Eye (tissue), 1 donor: ENCODE measurements around the gene ITGAL.

Experiments used
- DNase-seq: peaks from one replicate; pipeline ENCODE4 v3.0.0-alpha.2; 2015

The ITGAL gene

DNA sequence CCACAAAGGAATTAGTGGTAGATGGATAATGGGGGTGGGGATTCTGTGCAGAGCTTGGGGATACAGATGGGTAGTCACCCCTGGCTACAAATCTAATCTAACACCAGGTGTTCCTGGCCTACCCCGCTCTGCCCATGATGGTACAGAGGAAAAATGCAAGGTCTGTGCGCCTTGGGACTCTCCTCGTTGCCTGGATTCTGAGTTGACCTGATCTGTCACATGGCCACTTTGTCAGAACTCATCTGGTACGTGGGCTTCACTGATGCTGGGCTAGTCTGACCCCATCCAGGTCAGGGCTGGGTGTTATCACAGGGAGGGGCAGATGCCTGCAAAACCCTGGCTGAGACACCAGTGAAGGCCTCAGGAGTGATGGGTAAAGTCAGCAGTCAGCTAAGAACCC is 80.4 kb downstream of the ITGAL start:
- DNase-seq: no peak

DNA sequence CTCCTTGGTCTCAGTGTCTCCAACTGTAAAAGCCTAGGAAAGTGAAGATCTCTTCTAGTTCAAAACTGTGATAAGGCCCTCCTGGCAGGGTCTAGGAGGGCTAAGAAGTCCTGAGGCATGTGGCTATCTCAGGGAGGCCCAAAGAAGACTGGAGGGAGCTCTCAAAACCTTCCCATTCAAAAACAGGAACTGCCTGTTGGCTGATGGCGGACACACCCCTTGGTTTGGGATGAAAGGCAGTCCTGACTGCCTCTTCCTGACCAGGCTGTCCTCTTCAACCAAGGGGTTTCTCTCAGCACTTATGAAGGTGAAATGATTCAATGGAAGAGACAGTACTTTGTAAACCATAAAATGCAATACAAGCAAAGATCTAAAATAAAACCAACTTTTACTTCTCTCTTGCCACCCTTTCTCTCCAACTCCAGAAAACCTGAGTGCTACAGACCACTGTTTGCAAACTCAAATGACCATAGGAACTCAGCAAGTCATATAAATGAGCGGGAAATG is 80.9 kb downstream of the ITGAL start:
- no peak for DNase-seq

DNA sequence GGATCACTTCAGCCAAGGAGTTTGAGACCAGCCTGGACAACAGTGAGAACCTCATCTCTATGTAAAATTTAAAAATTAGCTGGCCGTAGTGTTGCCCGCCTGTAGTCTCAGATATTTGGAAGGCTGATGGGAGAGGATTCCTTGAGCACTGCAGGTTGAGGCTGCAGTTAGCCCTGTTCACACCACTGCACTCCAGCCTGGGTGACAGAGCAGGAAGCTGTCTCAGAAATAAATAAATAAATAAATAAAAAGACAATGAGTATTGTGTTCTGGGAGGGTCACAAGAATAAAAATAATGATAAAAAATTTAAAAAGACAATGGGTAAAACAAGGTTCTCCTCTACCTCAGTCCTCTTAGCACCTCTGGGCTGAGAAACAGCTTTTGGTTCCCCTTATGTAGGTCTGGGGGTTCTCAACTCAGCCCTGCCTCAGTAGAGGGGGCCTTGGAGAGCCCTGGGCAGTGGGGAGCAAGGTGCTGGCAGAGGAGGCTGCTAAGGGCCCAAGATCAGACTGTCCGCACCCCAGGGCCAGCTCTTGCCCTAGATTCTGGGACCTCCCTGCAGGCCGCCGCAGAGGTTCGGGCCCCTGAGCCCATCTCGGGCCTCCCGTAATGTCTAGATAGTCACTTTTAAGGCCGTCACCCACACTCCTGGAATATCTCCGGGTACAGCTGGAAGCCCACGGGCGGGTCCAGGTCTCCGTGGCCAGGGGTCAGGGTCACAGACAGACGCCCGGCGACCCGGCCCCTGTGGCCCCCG is 82.2 kb downstream of the ITGAL start:
- DNase-seq: no peak

DNA sequence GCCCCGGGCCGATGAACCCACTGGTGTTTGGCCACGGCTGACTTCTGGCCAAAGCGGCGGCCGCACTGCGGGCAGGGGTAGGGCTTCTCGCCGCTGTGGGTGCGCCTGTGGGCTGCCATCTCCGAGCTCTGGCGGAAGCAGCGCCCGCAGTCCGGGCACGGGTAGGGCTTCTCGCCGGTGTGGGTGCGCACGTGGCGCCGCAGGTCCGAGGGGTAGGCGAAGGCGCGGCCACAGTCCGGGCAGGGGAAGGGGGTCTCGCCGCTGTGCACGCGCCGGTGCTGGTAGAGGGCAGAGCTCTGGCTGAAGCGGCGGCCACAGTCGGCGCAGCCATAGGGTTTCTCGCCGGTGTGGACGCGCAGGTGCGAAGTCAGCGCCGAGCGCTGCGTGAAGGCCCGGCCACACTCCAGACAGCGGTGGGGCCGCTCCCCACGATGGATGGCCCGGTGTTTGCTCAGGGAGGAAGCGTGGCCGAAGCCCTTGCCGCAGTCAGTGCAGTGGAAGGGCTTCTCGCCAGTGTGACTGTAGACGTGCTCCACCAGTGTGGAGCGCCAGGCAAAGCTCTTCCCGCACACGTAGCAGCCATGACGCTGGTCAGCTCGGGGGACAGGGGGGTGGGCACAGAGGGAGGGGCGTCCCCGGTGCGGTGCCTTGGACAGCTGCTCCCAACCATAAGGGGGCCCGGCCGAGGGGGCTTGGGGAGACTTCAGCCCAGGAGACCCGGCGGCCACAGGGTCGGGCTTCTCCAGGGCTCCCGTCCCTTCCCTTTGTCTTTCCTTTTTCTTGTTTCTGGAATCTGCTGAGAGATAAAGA is 83.0 kb downstream of the ITGAL start:
- DNase-seq: no peak

DNA sequence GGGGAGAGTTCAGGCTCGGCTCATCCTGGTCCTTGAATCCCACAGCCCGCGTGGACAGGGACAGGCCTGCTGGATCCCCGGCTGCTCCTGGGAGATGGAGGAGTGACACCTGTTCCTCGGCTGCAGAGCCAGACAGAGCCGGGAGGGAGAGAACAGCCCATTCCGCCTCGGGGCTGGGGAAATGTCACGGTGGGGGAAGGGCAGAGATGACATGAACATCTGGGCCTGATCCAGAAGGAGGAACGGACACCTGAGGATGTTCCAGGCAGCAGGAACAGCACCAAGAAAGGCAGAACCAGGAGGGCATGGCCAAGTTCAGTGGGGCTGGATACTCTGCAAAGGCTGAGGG is 83.6 kb downstream of the ITGAL start:
- DNase-seq: peak; percentile 12

DNA sequence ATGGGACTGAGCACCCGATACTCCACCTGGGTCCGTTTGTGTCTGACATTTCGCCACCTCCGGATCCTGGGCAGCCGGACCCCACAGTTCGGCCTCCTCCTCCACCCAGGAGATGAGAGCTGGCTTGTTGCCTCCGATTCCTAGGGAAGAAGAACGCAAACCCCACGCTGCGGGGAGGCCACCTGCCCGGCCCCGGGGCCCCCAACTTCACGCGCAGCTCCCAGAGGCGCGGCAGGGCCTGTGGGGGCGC is 85.1 kb downstream of the ITGAL start:
- no peak for DNase-seq

DNA sequence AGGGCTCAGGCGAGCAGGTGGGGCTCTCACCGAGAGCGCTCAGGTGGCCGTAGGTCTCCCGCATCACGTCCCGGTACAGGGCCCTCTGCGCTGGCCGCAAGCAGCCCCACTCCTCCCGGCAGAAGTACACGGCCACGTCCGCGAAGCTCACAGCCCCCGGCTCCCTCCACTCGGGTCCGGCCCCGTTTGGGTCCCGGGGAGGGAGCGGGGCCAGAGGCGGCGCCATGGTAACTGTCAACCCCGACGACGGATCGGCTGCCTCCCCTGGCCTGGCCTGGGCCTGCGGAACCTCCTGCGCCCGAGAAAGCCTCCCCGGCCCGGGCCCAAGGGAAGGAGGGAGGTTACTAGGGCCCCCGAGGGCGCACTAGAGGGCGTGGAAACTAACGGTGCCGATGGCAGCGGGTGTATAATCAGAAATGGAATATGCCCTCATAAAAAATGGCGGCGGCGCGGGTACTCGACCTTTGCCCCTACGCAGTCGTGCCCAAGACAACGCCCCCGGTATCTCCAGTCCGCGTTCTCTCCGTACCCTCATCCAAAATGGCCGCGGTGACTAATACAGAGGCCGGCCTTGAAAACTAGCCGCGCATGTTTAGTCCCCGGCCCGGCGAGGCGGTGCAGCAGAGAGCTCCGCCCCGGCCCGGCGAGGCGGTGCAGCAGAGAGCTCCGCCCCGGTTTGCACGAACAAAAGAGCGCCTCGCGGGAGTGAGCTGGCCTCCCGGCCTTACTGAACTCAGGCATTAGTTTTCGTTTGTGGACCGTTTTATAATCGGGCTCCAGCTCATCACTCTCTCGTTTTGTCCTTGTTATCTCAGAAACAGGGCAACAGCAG is 85.6 kb downstream of the ITGAL start, which contains the start of gene ZNF764:
TSS of gene ZNF764 (minus strand) at position 418 of the 832 bp plus-strand sequence. CDS start at position 226, 192 bp downstream.
- DNase-seq: peak; percentile 99

DNA sequence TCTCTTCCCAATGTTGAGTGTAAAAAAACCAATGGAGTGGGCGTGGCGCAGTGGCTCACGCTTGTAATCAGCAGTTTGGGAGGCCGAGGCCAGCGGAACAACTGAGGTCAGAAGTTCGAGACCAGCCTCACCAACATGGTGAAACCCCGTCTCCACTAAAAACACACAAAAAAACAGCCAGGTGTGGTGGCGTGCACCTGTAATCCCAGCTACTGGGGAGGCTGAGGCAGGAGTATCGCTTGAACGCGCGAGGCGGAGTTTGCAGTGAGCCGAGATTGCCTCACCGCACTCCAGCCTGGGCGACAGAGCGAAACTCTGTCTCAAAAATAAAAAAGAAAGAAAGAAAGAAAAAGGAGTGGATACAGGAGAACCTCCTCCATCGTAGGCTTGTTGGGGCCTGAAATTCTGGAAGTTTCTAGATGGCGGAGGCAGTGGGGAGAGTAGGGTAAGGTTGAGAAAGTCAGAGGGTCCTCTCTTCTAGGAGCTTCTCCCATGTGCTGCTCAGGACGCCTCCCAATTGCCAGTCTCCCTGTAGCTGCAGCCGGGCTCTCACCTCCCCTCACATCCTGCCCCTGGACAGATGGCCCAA is 86.3 kb downstream of the ITGAL start:
- DNase-seq: no peak

DNA sequence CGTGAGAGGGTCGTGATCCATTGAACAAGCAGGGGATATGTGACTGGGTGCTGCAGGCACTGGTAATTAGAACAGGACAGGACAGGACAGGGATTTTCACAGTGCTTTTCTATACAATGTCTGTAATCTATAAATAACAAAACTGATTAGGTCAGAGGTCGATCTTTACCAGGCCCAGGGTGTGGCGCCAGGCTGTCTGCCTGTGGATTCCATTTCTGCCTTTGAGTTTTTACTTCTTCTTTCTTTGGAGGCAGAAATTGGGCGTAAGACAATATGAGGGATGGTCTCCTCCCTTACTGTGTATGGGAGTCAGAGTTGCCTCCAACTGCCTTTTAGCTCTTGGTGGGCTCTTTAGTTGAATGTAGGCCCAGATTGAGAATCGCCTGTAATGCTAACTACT is 87.1 kb downstream of the ITGAL start:
- no peak for DNase-seq

DNA sequence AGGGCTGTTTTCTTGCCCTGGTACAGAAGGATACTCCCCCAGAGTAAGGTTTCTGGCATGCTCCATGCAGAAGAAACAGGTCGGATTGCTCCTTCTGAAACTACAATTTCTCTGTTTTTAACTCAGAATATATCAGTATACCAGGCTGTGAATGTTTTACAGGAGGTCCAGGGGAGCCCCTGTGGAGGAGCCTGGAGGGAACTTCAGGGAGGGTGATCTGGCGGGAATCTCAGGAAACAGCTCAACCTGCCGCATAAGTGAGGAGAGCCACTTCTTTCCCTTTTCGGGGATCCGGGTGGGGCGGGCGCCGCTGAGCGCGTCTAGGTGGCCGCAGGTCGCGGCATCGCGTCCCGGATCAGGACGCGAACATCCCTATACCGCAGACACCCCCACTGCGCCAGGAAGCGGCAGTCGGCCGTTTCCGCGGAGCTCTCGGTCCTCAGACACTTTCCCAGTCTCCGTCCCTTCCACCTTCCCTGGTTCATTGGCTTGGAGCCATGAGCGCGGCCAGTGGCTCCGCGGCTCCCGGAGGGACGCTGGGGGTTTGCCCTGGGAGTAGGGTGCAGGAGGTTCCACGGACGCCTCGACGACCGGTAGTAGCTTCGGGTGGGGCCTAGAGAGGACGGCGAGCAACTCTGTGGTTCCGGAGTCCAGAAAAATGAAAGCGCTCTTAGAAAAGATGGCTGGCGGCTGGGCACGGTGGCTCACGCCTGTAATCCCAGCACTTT is 88.7 kb downstream of the ITGAL start:
- DNase-seq: no peak

DNA sequence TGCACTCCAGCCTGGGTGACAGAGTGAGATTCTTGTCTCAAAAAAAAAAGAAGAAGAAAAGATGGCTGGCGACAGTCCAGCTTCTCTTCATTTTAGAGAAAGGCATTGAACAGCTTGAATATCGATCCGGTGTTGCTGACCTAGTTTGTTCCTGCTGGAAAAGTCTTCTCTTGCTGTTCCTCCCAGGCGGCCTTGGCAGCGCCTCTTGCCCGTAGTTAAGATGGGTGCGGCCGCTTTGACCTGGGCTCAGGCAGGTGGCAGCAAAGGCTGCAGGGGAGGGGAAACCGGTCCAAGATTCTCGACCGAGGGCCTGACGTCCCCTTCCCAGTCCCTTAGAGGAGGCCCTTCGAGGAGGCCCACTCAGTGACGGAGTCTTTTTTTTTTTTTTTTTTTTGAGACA is 89.5 kb downstream of the ITGAL start:
- DNase-seq: no peak

DNA sequence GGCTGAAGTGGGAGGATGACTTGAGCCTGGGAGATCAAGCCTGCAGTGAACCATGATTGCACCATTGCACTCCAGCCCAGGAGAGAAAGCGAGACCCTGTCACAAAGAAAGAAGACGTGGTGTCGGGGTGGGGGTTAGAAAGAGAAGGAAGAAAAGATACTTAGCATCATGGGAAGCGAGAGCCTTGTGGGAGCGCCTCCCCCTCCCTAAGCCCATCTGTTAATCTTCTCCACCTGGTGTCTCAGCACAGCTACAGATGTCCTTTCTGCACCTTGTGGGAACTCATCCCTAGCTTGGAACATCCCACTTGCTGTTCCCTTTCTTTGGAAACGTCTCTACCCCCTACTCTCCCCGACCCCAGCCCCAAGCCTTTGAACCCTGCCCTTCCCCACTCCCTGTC is 93.0 kb downstream of the ITGAL start:
- DNase-seq: no peak

DNA sequence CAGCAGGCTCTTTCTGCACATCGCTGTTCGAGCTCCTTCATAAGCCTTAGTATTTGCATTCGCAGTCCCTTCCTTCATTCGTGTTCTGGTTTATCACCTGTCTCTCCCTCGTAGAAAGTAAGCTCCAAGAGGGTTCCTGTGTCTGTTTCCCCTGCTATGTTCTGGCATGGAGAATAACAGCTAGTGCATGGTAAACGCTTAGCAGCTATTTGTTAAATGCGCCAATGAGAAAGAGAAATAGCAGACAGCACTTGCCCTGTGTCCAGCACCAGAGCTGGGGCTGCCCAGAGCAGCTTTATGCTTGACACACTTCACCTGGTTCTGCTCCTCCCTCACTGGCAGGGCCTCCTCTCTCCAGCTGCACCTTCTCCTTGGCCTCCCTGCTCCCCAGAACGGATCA is 93.4 kb downstream of the ITGAL start:
- DNase-seq: no peak

DNA sequence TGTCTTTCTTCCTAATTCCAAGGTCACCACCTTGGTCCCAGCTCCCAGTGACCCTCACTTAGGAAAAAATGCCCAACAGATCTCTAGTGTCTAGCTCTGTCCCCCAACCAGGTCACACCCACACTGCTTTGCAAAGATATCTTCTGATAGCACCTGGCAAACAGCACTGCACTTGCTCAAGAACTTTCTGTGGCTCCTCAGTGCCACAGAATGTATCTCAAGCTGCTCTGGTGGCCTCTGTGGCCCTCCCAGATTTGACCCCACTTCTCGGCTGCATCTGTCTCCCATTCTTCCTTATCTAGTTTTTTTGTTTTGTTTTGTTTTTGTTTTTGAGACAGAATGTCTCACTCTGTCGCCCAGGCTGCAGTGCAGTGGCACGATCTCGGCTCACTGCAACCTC is 94.0 kb downstream of the ITGAL start:
- no peak for DNase-seq

DNA sequence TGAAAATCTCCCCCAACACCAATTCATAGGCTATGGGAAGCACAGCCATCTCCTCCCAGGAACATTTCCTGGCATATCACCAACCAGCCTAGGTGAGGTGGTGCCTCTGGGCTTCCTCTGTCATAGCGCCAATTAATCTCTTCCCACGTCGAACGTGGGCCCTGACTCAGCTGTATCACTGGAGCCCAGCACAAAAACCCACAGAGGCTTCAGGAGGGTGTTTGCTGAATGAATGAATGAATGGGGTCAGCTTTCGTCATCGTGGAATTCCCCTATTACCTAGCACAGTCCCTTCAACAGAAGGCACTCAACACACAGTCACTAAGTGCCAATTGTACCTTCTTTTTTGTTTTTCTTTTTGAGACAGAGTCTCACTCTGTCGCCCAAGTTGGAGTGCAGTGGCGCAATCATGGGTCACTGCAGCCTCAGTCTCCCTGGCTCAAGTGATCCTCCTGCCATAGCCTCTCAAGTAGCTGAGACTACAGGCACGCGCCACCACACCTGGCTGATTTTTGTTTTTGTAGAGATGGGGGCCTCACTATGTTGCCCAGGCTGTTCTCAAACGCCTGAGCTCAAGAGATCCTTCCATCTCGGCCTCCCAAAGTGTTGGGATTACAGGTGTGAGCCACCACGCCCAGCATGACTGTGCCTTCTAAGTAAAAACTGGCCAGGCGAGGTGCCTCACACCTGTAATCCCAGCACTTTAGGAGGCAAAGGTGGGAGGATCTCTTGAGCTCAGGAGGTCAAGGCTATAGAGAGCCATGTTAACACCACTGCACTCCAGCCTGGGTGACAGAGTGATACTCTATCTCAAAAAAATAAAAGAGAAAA is 94.8 kb downstream of the ITGAL start:
- DNase-seq: no peak

DNA sequence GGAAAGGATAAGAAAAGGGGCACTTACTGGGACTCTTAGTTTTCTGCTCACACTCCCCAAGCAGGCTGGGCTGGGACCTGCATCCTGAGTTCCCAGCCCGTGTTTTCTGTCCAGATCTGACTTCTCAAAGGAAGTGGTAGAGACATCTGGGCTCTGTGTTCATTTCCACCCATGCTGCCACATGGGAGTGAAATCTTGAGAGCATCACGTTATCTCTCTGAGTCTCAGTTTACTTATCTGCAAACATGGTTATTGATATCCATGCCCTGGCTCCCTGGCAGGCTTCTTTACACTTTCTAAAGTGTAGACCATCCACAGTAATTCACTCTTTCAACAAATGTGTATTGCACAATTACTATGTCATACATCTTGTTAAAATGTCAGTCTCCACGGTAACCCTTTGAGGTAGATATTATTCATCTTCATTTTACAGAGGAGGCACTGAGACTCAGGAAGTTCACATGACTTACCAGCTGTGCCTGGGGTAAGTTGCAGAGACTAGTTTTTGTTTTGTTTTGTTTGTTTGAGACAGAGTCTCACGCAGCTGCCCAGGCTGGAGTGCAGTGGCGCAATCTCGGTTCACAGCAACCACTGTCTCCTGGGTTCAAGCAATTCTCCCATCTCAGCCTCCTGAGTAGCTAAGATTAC is 95.6 kb downstream of the ITGAL start:
- no peak for DNase-seq

DNA sequence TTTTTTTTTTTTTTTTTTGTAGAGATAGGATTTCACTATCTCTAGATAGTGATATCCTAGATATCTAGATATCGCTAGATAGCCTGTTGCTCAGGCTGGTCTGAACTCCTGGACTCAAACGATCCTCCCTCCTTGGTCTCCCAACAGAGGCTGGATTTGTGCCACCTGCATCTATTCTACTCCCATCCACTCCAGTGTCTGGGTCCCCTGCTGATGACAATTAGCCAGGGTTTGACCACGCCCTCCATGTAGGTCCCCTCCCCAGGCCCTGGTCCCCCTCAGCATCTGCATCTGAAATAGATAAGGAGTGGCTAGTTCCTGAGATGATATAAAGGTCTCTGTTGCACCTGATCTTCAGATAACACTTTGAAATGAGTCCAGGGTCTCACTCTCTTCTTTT is 96.7 kb downstream of the ITGAL start:
- no peak for DNase-seq

DNA sequence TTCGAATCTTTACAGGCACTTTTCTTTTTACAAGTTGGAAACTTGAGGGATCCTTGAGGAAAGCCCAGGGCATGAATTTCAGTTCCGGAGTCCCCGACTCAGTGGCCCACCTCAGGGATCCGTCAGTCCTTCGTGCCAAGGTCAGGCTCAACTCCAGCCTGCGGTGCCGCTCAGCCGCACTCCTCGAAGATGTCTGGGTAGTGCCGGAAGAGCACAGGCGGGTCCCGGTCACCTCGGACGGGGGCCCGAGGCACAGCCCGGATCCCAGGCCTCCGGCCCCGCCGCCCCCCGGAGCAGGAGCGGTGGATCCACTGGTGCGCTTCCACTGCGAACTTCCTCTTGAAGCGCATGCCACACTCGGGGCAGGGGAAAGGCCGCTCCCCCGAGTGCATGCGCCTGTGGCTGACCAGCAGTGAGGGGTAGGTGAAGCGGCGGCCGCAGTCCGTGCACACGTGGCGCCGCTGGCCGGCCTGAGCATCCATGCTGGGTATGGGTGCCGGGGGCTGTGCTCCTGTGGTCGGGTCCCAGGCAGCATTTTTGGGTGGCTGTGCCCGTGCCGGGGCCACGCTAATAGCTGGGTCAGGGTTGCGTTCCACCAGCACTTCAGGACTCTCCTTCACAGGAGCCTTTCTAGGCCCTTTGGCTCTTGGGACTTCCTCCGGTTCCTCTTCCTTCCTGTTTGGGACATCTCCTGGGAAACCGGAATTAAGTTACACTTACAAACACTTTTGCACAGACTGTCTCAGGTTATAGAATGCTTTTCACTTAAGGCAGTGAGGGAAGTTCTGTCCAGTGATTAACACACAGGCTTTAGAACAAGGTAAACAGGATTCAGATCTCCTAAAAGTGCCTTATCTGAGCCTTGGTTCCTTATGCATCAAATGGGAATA is 97.4 kb downstream of the ITGAL start:
- no peak for DNase-seq

DNA sequence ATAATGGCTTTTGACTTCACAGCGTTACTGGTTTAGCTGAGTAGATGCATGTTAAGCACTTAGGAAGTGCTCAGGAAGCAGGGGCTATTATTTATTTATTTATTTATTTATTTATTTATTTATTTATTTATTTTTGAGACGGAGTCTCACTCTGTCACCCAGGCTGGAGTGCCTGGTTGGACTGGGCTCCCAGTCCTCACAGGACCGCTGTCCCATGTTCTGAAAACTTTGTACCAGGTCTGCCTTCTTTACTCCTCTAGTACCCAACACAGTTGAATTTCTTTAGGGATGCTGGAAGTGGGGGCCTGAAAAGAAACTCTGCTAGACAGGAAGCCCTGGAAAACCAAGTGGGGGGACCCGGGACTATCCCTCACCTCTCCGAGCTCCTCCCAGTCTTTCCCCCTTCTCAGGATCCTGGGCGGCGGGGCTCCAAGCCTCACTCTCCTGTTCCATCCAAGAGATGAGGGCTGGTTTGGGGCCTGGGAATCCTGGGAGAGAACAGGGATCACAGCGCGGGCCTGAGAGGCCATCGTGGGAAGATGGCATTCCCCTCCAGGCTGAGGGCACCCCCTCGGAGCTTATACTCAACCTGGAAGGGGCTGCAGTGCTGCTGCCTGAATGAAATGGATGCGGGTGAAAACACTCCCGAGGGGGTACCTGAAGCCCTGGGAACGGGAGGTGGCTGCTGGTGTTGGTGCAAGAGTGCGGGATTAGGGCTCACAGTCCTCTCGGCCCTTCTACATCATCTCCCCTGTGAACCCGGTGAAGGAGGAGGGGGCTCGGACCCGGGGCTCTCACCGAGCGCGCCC is 98.3 kb downstream of the ITGAL start:
- peak; percentile 80 for DNase-seq
